CD4-positive, alpha-beta T cell treated with Interleukin-4 for 1 hour (primary cell): ENCODE data around the gene GPR32.
"Not testable (repeated sequence)": the region's sequence is repeated elsewhere in the genome, so short reads cannot be mapped to it uniquely, and the experiment has no call there.

Experiments
- DNase-seq, 2 donors: peaks; one replicate each; pipeline ENCODE4 v3.0.0-alpha.2; 2020 to 2022

GPR32 gene

DNA sequence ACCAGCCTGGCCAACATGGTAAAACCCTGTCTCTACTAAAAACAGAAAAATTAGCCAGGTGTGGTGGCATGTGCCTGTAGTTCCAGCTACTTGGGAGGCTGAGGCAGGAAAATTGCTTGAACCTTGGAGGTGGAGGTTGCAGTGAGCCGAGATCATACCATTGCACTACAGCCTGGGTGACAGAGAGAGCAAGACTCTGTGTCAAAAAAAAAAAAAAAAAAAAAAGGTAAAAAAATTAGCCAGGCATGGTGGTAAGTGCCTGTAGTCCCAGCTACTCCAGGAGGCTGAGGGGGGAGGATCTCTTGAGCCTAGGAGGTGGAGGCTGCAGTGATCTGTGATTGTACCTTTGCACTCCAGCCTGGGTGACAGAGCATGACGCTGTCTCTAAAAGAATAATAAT lies at the start of gene GPR32:
Gene GPR32 (plus strand): TSS at position 301 of the 400 bp plus-strand sequence. CDS start 137 bp downstream, outside the sequence.
- not testable (repeated sequence) for DNase-seq

- no peak for DNase-seq
Observed at GRCh38 chr19:50720921-50721381, 49.3 kb upstream of the GPR32 start.

DNA sequence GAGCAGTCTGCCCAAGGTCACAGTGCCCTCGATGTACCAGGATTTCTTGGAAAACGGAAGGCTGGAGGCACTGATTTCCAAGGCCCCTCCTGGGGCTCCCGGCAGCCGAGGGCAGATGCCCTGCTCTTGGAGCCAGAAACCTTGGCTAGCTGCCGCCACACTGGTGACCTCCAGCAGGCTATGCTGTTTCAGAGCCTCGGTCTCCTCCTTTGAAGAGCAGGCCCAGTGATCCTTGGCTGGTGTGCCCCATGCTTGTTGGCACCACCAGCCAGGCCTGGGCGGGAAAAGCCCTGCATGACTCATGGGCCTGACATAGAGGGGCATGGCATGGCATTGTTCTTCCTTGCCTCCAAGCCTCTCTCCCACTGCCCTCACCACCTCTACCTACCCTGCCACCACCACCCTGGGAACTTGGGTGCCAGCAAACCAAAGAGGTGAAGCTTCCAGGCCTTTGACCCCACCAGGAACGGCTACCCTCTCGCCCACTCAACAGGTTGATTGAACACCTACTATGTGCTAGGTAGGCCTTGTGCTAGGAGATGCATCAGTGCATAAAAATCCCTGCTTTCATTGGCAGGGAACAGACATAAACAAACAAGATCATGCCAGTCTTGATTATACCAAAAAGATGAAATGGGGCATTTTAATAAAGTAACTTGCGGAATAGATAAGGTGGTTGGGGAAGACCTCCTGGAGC lies 48.7 kb upstream of the GPR32 start:
- DNase-seq: no peak

GRCh38 chr19:50722201-50723013 lies 47.9 kb upstream of the GPR32 start:
- DNase-seq: no peak

GRCh38 chr19:50723069-50723468 lies 47.2 kb upstream of the GPR32 start, which contains the start of gene CLEC11A:
Gene CLEC11A, plus strand, starts transcription at chr19:50723364. Its CDS starts 162 bp downstream, at chr19:50723526.
- DNase-seq: no peak

- no peak for DNase-seq
Observed at GRCh38 chr19:50723735-50724521, 46.3 kb upstream of the GPR32 start.

GRCh38 chr19:50724522-50725217 lies 45.6 kb upstream of the GPR32 start:
- peak; percentile 94 to 97 for DNase-seq

- DNase-seq: no peak
Observed at GRCh38 chr19:50725218-50725910, 44.9 kb upstream of the GPR32 start.

DNA sequence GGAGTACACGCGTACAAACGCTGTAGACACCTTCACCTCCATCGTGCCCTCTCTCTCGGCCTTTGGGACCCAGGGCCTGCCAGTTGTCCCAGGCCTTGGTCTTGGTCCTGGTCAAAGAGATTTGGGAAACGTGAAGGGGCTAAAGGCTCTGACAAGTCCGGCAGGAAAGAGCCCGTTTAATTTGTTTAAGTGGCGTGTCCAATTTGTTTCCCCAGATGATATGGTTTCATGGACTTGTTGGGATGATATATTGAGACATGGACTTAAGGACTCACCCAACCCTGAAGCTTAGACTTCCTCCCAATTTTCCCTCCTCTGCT lies 44.4 kb upstream of the GPR32 start:
- DNase-seq: no peak

GRCh38 chr19:50728084-50728737 lies 42.1 kb upstream of the GPR32 start:
- peak; percentile 65 to 92 for DNase-seq

- no peak for DNase-seq
Observed at GRCh38 chr19:50729894-50730293, 40.4 kb upstream of the GPR32 start.

- no peak for DNase-seq
Observed at GRCh38 chr19:50735869-50736268, 34.4 kb upstream of the GPR32 start.

DNA sequence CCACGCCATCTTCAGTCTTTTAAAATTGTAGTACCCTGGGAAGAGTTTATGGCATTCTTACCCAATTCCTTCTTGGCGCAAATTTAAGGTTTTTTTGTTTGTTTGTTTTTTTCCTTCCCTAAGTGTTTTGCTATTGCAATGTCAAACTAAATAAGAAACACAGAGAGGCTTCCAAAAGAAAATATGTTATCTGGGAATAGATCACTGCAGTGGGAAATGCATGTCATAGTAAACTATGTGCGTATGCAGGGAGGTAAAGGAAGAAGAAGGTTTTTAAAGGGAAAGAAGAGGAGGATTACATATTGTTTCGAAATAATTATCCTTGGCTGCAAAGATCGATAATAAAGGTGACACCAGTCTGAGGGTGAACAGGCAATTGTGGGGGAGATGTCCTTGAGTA lies 33.9 kb upstream of the GPR32 start:
- no peak for DNase-seq

GRCh38 chr19:50739132-50739913 lies 30.9 kb upstream of the GPR32 start:
- DNase-seq: no peak

- DNase-seq: no peak
Observed at GRCh38 chr19:50739914-50740426, 30.3 kb upstream of the GPR32 start.

DNA sequence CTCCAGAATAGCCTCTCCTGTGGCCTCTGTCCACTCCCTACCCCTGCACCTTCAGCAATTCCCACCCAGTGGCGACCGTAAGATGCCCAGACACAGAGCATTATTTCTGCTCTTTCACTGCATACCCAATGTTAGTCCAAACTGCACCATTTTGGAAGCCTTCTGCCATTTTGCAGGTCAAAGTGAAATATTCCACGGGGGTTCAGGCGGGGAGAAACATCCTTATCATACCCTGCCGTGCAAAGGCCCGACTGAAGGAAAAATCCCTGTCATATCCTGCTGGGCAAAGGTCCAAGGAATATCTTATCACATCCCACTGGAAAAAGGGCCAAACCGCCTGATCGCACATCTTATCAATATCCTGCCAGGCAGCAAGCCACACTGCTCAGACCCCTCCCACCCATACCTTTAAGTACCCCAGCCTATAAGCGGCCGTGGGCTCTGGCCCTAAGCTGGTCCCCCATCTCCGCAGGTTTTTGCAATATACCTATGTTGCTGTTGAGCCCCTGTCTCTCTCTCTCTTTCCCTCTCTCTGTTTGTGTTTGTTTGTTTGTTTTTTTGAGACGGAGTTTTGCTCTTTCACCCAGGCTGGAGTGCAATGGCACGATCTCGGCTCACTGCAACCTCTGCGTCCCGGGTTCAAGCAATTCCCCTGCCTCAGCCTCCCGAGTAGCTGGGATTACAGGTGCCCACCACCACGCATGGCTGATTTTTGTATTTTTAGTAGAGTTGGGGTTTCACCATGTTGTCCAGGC lies 28.9 kb upstream of the GPR32 start:
- DNase-seq: no peak

DNA sequence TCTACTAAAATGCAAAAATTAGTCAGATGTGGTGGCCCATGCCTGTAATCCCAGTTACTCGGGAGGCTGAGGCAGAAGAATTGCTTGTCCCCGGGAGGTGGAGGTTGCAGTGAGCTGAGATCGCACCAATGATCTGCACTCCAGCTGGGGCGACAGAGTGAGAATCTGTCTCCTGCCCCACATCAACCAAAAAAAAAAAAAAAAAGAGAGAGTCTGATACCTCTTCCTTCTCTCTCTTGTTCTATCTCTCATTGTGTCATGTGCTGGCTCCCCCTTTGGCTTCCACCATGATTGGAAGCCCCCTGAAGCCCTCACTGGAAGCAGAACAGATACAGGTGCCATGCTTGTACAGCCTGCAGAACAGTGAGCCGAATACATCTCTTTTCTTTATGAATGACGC lies 26.7 kb upstream of the GPR32 start:
- no peak for DNase-seq

DNA sequence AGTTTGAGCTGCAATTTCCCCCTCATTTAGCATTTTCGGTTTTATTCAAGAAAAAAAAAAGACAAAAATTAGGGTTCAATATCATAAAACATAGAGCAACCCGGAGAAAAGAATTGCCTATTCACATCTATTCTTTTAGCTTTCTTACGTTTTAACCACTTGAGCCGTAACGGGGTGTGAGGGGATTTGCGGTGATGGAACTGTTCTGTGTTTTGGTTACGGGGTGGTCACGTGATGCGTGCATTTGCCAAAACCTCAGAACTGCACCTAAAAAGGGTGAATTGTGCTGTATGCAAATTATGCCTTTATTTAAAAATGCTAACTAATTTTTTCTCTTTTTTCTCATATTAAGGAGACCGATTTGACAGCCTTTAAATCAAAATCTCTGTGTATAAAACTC lies 25.0 kb upstream of the GPR32 start:
- DNase-seq: no peak

DNA sequence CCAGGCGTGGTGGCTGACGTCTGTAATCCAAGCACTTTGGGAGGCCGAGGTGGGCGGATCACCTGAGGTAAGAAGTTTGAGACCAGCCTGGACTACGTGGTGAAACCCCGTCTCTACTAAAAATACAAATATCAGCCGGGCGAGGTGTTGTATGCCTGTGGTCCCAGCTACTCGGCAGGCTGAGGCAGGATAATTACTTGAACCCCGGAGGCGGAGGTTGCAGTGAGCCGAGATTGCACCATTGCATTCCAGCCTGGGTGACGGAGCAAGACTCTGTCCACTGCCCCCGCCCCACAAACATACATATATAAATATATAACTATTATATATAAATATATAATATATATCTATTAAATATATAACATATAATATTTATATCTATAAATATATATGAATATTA lies 23.1 kb upstream of the GPR32 start:
- not testable (repeated sequence) for DNase-seq

DNA sequence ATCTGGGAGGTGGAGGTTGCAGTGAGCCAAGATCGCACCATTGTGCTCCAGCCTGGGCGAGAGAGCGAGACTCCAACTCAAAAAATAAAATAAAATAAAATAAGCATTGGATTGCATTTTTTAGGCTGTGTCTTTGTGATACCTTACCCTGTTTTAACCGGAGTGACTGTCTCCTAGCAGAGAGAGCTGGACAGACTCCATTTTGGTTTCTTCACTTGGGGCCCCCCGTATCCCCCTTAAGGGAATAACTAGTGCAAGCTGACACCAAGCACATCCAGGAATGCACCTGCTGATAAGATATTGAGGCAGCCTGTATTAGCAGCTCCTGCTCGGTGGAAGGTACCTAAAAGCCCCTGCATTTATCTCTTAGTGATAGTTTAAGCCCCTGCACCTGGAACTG lies 20.8 kb upstream of the GPR32 start:
- DNase-seq: no peak
